HG02870 (cell line): ENCODE results near the gene KCNA5.

Source experiments
- ATAC-seq: cut with Tn5 transposase; IDR thresholded peaks from one replicate; pipeline ENCODE4 v1.9.1; 2021; ENCODE audit warnings: mild to moderate bottlenecking, moderate library complexity; ENCODE audit not compliant: unreplicated experiment

The KCNA5 gene

DNA sequence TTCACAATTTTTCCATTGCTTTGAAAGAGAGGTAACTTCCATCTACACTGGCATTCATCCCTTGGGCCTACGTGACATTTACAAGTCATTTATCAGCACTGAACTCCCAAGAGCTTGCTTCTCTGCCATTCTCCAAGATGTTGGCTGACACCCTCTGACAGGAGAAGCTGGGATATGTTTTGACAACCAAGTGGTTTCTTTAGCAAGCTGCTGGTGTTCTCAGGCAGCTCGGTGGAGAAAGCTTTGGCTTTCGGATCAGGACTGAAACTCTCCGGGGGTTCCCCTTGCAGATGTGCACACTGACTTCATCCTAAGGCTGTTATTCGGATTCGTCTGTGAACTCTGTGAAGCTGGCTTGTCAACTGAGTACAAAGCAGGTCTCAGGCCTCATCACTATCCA is 15.7 kb downstream of the KCNA5 start:
- peak; percentile 76 for ATAC-seq

DNA sequence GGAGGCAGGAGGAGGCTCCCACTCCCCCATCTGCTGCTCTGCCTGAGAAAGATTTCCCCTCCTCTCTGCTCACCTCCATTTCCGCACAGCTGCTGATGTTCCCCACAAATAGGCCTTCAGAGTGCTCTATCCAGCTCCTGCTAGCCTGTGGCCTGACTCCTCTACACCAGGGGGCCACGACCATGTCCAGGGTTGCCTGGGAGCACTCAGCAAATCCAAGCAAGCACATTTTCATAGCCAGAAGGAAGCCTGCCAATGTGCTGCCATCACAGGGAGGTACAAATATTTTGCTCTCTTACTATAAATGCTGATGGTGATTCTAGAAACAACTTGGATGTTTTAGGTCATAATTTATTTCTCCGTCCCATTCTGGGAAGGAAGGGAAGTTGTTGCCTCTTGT is 17.3 kb downstream of the KCNA5 start:
- no peak for ATAC-seq

DNA sequence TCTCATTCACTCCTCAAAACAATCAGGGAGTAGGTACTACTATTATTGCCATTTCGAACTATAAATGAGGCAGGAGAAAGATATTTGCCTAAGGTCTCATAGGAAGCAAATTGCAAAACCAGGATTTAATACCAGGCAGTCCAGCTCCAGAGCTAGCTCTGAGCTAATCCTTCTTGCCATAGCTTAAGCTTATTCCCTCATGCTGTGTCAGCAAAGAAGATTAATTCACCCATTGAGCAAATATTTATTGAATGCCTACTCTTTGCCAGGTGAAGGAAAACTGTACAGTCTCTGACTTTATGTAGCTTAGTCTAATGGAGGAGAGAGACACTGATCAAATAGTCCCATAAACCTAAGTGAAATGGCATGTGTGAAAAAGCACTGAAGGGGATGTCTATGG is 19.5 kb downstream of the KCNA5 start:
- ATAC-seq, result no peak

DNA sequence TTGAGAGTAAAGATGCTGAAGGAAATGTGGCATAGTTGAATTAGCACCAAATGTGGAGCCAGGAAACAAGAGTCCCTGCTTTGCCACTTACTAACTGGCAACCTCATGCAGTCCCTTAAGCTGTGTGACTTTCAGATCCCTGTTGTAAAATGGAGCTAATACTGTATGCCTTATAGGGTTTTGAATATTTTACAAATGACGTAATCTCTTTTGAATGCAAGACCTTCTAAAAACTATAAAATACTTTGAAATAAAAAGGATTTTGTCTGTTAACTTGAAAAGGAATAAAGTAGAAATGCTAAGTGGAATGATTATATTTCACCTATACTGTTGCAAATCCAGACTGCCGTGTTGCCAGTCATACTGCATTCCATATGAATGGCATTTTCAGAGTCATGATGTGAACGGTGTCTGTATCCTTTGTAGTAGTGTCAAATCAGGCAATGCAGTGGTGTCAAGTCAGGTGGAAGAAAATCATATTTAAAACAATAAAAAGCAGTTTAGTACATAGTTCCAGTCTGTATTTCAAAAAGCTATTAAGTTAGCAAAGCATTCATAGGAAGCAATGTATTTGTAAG is 21.3 kb downstream of the KCNA5 start:
- no peak for ATAC-seq

DNA sequence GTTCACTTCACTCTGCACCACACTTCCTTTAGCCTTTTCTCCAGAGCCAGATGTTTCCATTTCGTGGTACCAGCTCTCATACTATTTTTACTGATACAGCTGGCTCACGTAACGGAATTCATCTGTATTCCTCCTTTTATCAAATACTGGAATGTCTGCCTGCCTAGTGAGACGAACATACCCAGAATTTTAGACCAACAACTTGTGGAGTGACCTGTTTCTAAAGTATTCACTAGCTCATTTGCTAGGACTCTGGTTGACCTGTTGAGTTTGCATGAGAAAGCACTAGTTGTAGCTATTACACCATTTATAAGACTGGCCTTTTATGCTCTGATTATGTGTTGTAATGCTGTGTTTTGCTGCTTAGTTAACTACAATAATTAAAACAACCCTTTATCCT is 22.6 kb downstream of the KCNA5 start:
- no peak for ATAC-seq

DNA sequence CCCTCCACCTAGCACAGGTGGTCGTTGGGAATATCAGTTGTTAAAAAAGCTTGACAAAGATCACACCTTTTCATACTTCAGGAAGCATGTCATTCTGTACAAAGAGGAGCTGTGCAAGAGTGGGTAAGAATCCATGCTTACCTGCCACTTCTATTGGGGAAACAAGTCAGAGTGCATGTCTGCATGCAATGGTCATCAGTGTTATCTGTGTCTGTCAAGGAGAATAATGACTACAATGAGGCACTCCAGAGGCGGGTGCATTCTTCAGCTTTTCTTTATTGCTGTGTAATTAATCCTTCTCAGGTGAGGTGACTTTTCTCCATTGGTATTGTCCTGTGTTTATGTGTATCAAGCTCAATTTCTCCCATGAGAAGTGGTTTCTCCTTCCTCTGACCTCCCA is 24.4 kb downstream of the KCNA5 start:
- ATAC-seq, result no peak

DNA sequence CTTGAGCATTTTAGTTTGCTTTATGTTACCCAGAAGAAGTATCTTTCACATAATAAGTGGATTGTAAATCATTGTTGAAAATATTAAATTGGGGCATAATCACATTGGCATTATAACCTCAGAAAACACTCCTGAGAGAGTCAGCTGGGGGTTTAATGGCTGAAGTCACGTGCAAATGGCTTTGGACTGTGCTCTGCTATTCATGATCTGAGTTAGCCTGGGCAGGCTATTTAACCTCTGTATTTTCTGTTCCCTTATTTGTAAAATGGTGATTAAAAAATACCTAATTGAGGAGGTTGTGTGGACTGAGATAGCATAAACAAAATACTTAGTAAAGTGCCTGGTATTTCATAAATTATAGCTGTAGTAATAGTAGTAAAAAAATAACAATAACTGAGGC is 24.9 kb downstream of the KCNA5 start:
- no peak for ATAC-seq

DNA sequence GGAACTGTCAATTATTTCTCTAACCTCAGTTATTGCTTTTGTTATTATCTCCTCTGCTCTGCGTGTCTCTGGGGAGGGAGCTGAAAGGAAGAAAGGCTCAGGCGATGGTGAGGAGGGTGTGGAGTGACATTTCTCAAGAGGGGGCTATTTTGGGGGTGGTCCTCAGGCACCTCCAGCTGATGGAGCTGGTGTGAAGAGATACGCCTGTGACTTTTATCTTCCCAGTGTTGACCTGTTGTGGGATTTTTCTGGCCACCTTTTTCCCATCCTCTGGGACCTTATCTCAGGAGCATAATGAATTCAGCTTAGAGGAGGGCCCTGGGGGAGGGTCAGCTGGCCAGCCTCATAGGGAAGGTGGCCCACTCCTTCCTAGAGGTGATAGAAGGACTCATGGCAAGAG is 26.4 kb downstream of the KCNA5 start:
- ATAC-seq, result no peak

DNA sequence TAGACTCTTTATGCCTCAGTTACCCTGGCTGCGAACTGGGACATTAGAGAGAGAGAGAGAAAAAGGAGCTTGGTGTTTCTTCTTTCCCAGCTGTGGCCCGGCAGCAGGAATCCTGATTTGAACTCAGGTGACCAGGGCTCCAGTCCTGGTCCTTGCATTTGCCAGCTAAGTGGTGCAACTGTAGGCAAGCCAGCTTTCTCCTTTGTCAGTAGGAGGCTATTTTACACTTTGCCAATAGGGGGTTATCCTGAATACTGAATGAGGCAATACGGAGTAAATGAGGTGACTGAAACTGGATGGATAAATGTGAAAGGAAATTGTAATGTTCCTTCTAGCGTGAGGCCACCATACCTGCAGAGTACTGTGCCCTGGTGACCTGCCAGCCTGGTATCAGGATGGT is 27.8 kb downstream of the KCNA5 start:
- ATAC-seq, result no peak

DNA sequence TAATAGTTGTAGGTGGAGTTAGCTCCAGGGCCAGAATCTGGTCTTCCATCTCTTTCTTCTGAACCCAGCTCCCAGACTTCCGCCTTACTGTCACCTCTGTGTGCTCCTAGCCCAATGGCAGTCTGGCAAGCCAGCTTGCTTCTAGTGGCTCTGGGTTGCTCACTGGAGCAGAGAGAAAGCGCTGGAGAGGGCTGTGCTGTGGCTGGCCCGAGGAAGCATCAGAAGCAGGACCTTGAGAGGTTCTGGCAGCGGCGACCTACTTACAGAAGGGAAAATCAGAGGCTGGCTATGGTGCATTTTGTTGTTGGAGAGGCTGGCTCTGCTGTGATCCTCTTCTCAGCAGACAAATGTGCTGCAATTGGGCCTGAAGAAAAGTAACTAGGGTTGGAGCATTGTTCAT is 28.6 kb downstream of the KCNA5 start:
- ATAC-seq, result no peak

DNA sequence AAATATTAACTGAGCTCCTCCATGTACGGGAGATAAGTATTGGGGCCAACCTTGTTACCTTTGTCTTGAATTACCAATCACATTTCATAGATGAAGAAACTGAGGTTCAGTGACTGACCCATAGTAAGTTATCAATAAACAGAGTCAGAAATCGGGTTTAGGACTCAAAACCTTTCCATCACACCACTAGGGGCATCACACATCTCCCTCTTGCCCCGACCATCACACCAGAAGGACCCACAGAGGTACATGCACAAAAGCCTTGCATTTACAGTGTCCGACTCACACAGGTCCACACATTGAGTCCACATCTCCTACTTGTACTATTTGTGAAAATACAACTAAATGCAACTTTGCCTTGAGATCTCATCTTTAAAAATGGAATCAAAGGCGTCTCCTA is 29.4 kb downstream of the KCNA5 start:
- no peak for ATAC-seq

DNA sequence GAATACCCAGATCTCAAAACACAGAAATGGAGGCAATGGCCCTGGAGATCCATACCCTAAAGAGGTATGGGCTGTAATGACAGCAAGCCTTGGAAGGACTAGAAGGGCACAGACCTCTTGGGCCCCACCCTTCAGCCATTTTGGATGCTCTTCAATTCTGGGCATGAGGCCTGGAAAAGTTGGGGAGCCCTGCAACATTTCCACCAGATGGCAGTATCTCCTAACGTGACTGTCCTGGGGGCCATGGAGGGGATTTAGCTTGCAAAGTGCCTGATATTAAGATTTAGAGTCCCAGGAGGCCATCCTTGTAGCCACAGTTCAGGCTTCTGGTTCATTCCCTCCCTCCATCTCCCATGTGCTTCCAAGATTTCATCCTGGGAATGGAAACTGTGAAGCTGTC is 30.2 kb downstream of the KCNA5 start:
- ATAC-seq, result no peak

DNA sequence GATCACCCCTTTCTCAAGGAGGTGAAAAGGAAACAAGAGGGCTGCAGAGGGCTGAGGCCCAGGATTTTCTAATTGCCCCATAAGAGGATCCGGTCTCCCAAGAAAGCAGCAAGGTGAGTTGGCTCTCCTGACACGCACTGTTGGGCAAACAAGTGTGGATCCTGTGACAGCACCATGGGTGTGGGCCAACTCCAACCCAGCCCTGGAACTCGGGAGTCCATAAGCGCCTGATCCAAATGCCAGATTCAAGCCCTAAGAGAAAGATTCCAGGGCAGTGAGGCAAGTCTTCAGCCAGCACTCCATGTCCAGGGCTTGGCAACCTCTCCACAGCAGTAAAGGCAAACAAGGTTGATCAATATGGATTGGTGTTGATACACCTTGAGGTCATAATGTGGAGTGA is 33.1 kb downstream of the KCNA5 start:
- no peak for ATAC-seq

DNA sequence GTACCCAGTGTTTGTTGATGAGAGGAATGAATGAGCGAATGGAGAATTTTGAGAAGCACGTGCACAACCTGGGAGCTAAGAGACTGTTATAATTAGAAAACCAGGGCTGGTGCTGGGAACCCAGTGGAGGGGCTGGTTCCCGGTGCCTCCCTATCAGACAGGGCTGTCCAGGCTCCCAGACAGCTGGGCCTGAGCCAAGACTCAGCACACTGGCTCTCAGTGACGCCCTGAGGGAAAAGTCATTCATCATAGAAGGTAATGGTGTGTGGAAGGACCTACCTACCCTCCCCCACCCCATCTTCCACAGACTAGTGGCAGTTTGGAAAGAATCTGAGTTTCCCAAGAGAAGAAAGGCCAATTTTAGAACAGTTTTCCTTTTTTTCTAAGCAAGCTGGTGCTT is 34.7 kb downstream of the KCNA5 start:
- ATAC-seq, result no peak

DNA sequence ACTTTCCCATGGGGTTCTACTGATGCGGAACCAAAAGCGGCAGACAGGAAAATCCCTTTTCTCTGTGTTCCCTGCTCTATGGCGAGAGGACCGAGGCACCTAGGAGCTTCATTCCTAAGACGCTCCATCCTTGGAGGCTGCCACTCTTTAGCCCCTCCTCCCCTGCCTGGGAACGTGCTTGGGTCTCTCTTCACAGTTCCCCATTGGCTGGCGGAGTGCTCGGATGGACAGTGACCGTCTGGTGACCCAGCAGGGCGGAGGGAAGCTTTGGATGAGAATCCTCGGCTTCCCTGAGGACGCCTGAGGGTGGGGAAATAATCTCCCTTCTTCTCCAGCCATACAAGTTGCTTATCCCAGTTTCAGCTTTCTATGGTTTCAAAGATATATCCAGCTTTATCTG is 37.3 kb downstream of the KCNA5 start:
- no peak for ATAC-seq

DNA sequence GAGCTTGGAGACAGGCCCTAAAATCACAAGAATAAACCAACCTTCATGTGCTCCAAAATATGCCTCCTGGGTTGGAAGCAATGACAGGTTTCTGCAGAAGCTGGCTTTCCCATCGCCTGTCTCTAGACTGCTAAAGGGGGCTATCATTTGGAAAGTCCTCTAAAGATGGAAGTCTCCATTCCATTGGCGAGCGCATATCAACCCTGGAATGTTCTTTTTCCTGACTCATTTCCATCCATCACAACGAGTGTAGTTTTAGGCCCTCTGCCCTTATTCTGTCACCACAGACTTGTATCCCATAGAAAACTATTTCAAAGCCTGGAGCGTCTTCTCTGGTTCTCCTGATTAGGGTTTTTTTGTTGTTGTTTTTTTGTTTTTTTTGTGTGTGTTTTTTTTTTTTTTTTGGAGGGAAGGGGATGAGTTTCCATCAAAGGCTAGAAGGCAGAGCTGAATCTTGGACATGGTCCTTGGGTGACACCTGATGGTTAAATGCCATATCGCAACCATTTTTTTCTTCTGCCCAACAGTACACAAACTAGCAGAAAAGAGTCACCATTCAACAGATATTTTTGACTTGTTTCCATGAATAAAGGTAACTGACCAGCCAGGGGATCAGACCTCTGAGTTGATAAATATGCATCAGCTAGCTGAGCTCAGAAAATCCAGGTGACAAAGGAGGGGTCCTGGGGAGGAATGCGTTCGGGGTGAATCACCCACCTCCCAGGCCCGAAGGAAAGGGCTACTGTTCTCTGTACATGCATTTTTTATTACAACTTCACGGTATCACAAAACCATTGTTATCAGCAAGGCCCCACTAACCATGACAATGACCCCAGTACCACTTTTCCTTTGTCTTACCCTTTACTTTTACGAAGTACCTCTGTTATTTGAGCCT is 40.5 kb downstream of the KCNA5 start:
- ATAC-seq, result no peak

DNA sequence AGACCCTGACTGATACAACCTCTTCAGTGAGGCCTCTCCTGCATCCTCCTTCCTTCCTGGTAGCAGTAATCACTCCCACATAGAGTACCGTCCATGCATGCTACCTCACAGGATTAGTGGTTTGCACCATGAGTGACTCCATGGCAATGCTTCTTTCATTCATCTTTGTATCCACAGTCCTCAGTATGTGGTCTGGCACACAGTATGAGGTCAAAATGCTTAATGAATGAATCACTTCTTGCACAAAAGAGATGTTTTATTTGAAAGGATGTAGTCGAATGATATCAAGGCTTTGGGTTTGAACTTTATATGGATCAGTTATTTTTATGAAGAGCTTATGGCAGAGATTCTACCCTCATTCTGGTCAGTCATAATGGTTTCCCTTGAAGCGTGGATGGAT is 42.2 kb downstream of the KCNA5 start:
- ATAC-seq, result no peak

DNA sequence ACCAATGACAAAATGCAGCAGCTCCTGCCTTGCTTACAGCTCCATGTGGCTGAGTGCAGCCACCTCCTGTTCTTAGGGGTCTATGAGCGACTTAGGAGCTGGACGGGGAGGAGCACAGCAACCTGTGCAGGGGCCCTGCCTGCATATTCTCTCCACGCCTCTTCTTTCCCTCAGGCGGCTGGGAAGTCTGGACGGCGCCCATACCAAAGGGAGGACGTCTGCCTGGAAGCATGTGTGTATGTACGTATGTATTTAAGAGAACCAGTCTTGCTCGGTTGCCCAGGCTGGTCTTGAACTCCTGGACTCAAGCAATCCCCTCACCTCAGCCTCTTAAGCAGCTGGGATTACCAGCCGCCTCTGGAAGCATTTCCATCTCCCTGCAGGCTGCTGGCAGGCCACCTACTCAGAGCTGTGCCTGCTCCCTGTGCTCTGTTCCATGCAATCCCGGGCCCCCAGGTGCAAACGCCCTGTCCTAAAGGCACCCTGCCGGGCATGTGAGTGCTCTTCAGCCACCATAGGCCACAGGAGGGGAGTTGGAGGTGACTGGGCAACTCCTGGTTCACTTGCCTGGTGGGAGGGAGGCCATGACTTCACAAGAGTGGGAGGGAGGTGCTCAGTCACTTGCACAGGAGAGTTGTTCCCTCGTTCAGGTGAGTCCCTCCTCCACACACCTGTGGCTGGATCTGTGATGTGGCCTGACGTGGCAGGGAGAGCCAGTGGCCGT is 44.3 kb downstream of the KCNA5 start:
- ATAC-seq, result no peak

DNA sequence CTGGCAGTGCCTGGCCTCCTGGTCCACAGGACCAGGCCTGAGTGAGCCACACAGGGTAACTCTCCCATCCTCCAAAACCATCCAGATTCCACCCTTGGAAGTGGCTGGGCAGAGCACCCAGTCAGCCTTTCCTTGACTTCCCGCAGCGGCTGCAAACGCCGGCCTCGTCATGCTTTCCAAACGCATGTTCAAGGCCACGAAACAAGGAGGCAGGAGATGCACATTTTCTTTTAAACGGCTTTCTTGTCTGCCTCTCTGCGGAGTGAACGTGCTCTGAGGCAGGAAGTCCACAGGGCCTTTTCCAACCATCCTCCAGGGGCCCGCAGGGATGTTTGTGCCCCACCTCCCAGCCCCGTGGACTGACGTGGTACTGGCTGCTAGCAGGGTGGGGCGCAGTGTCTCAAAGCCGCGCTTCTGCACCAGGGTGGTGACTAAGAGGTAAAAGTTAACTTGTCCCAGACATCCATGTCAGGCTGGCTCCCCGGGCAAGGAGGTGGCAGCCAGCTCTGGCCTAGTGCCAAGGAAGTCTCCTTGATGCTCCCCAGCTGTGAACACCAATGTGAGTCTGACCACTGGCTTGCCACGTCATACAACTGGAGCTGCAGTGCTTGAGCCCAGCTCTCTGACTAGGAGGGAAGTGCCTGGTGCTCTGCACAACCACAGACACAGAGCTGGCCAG is 45.0 kb downstream of the KCNA5 start:
- no peak for ATAC-seq

DNA sequence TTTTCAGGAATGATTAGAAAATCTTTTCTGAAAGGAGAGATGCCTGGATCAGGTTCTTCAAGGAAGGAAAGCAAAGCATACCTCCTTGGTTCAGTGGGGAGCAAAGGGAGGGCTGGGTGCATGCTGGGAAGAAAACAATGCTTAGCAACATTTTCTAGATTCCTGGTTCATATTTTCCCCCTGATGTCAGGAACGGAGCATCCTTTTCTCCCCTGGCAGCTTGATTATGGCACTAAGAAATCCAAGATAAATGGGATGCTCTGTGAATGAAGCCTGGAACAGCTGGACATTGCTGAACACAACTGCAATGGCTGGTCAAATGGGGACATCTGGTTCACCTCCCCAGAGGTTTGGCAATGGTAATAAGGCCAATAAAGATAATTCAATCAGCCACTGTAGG is 50.9 kb downstream of the KCNA5 start:
- ATAC-seq, result no peak

DNA sequence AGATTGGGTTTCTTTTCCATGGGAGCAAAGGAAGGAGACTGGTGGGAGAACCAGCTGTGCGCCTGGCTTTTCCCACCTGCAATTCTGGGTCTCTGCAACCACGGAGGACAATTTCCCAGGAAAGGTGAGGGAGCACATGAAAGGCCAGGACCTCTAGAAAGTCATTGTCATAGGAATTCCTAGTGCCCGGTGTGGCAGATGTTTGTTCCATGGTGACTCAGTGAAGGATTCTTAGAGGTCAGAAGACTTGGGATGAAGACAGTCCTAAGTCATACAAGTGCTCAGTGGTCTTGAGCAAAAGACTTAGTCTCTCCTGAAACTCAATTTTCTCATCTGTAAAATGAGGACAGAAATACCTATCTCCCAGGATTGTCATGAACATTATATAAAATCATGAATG is 51.3 kb downstream of the KCNA5 start:
- no peak for ATAC-seq
